GM18508 (cell line): Measurements from ENCODE around the gene TRAPPC14.

Source experiments
- ATAC-seq: cut with Tn5 transposase; IDR thresholded peaks from one replicate; pipeline ENCODE4 v1.9.1; 2021; ENCODE audit warnings: moderate number of reproducible peaks; ENCODE audit not compliant: insufficient read depth, unreplicated experiment

TRAPPC14 gene

GRCh38 chr7:100174582-100174981 is 16.1 kb upstream of the TRAPPC14 start:
- no peak for ATAC-seq

- ATAC-seq: no peak
These were observed 15.4 kb upstream of the TRAPPC14 start for GRCh38 chr7:100173806-100174495.

- no peak for ATAC-seq
These were observed 13.3 kb upstream of the TRAPPC14 start for GRCh38 chr7:100171840-100172239.

GRCh38 chr7:100171087-100171681 is 12.7 kb upstream of the TRAPPC14 start:
- no peak for ATAC-seq

GRCh38 chr7:100170101-100170897 is 11.8 kb upstream of the TRAPPC14 start:
- no peak for ATAC-seq

GRCh38 chr7:100169147-100169850 is 10.8 kb upstream of the TRAPPC14 start:
- ATAC-seq: no peak

- ATAC-seq: no peak
These were observed 9.4 kb upstream of the TRAPPC14 start for GRCh38 chr7:100167912-100168323.

- no peak for ATAC-seq
These were observed 8.7 kb upstream of the TRAPPC14 start for GRCh38 chr7:100166970-100167911.

GRCh38 chr7:100166317-100166940 is 7.9 kb upstream of the TRAPPC14 start:
- no peak for ATAC-seq

GRCh38 chr7:100163871-100164270 is 5.3 kb upstream of the TRAPPC14 start:
- ATAC-seq: no peak

- no peak for ATAC-seq
These were observed 4.5 kb upstream of the TRAPPC14 start for GRCh38 chr7:100163006-100163531.

- no peak for ATAC-seq
These were observed 1.5 kb upstream of the TRAPPC14 start for GRCh38 chr7:100160067-100160466.

GRCh38 chr7:100159099-100159623 is 638 bp upstream of the TRAPPC14 start:
- no peak for ATAC-seq

- no peak for ATAC-seq
These were observed 942 bp downstream of the TRAPPC14 start for GRCh38 chr7:100157334-100158228.

- no peak for ATAC-seq
These were observed 1.5 kb downstream of the TRAPPC14 start for GRCh38 chr7:100157069-100157333.

- no peak for ATAC-seq
These were observed 2.0 kb downstream of the TRAPPC14 start for GRCh38 chr7:100156331-100157068.

GRCh38 chr7:100155553-100156317 is 2.8 kb downstream of the TRAPPC14 start:
- ATAC-seq: no peak
